Lower leg skin (tissue), 3 donors: ENCODE measurements around the gene TMEM132D.

Source experiments
- POLR2A ChIP-seq, 2 donors: fragments of 450-650 bp; IDR thresholded peaks; one replicate each; pipeline ENCODE4 v1.6.1; 2016 to 2017; ENCODE audit warnings: antibody characterized with exemption in 2 of 2, mild to moderate bottlenecking in 1 of 2, moderate library complexity in 1 of 2
- TF ChIP-seq, protein P1 (sequence below), 3 donors: fragments of 450-650 bp; IDR thresholded peaks; one replicate each; pipeline ENCODE4 v1.5.1; 2016; ENCODE audit warnings: antibody characterized with exemption in 3 of 3, mild to moderate bottlenecking in 3 of 3, moderate library complexity in 2 of 3

- TF ChIP-seq, protein P1, sequence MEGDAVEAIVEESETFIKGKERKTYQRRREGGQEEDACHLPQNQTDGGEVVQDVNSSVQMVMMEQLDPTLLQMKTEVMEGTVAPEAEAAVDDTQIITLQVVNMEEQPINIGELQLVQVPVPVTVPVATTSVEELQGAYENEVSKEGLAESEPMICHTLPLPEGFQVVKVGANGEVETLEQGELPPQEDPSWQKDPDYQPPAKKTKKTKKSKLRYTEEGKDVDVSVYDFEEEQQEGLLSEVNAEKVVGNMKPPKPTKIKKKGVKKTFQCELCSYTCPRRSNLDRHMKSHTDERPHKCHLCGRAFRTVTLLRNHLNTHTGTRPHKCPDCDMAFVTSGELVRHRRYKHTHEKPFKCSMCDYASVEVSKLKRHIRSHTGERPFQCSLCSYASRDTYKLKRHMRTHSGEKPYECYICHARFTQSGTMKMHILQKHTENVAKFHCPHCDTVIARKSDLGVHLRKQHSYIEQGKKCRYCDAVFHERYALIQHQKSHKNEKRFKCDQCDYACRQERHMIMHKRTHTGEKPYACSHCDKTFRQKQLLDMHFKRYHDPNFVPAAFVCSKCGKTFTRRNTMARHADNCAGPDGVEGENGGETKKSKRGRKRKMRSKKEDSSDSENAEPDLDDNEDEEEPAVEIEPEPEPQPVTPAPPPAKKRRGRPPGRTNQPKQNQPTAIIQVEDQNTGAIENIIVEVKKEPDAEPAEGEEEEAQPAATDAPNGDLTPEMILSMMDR (IDR thresholded peaks at IDR 0.05), result no peak
- TF ChIP-seq POLR2A (IDR thresholded peaks at IDR 0.05), result no peak
These were observed 820.5 kb downstream of the TMEM132D start for GRCh38 chr12:129083121-129083840.
